ENCODE measurements around the gene APBB2.

The APBB2 gene

GRCh38 chr4:41133454-41134018 is 80.8 kb downstream of the APBB2 start:
- no peak for DNase-seq

GRCh38 chr4:41132055-41132683 is 82.2 kb downstream of the APBB2 start:
- DNase-seq, result no peak

GRCh38 chr4:41129936-41130440 is 84.4 kb downstream of the APBB2 start:
- DNase-seq, result no peak

GRCh38 chr4:41129128-41129754 is 85.1 kb downstream of the APBB2 start:
- DNase-seq, result no peak

GRCh38 chr4:41125558-41126311 is 88.6 kb downstream of the APBB2 start:
- no peak for DNase-seq

GRCh38 chr4:41124916-41125548 is 89.3 kb downstream of the APBB2 start:
- DNase-seq, result no peak

GRCh38 chr4:41122775-41123174 is 91.6 kb downstream of the APBB2 start:
- DNase-seq, result no peak

- no peak for DNase-seq
Observed at GRCh38 chr4:41122309-41122708, 92.0 kb downstream of the APBB2 start.

- DNase-seq, result no peak
Observed at GRCh38 chr4:41121906-41122305, 92.4 kb downstream of the APBB2 start.

GRCh38 chr4:41120297-41121217 is 93.8 kb downstream of the APBB2 start:
- no peak for DNase-seq

- DNase-seq, result no peak
Observed at GRCh38 chr4:41119867-41120295, 94.5 kb downstream of the APBB2 start.

GRCh38 chr4:41111791-41112190 is 102.6 kb downstream of the APBB2 start:
- DNase-seq, result no peak

GRCh38 chr4:41110050-41110449 is 104.3 kb downstream of the APBB2 start:
- no peak for DNase-seq

- no peak for DNase-seq
Observed at GRCh38 chr4:41108481-41108880, 105.9 kb downstream of the APBB2 start.

GRCh38 chr4:41106694-41107419 is 107.5 kb downstream of the APBB2 start:
- no peak for DNase-seq

- DNase-seq, result no peak
Observed at GRCh38 chr4:41106081-41106480, 108.3 kb downstream of the APBB2 start.

GRCh38 chr4:41104155-41104554 is 110.2 kb downstream of the APBB2 start:
- no peak for DNase-seq

GRCh38 chr4:41103657-41104056 is 110.7 kb downstream of the APBB2 start:
- DNase-seq, result no peak

- DNase-seq, result no peak
Observed at GRCh38 chr4:41102414-41103092, 111.8 kb downstream of the APBB2 start.

All from activated gamma-delta T cell (primary cell).